HG03045 (cell line): ENCODE measurements around the gene ARPC5L.
"Not testable (repeated sequence)": the region's sequence is repeated elsewhere in the genome, so short reads cannot be mapped to it uniquely, and the experiment has no call there.

Experiments
- ATAC-seq: cut with Tn5 transposase; IDR thresholded peaks from one replicate; pipeline ENCODE4 v1.9.1; 2021; ENCODE audit warnings: mild to moderate bottlenecking, moderate library complexity; ENCODE audit not compliant: unreplicated experiment

Gene ARPC5L

GRCh38 chr9:124886866-124887492, 25.0 kb downstream of the ARPC5L start:
- ATAC-seq: no peak

- ATAC-seq: no peak
Observed at GRCh38 chr9:124887832-124888231, 25.9 kb downstream of the ARPC5L start.

GRCh38 chr9:124889006-124889405, 27.1 kb downstream of the ARPC5L start:
- ATAC-seq: no peak

GRCh38 chr9:124890179-124890578, 28.2 kb downstream of the ARPC5L start:
- no peak for ATAC-seq

GRCh38 chr9:124894035-124894740, 32.3 kb downstream of the ARPC5L start:
- ATAC-seq: no peak

GRCh38 chr9:124894741-124895170, 32.8 kb downstream of the ARPC5L start:
- ATAC-seq: no peak

- ATAC-seq: no peak
Observed at GRCh38 chr9:124897570-124898460, 35.9 kb downstream of the ARPC5L start.

GRCh38 chr9:124899845-124900244, 37.9 kb downstream of the ARPC5L start:
- ATAC-seq: no peak

GRCh38 chr9:124906966-124907365, 45.0 kb downstream of the ARPC5L start:
- no peak for ATAC-seq

GRCh38 chr9:124908098-124908497, 46.2 kb downstream of the ARPC5L start:
- no peak for ATAC-seq

GRCh38 chr9:124911766-124912165, 49.8 kb downstream of the ARPC5L start:
- ATAC-seq: no peak

GRCh38 chr9:124913378-124913777, 51.4 kb downstream of the ARPC5L start:
- ATAC-seq: no peak

- no peak for ATAC-seq
Observed at GRCh38 chr9:124914753-124915405, 52.9 kb downstream of the ARPC5L start.

GRCh38 chr9:124920394-124920793, 58.5 kb downstream of the ARPC5L start:
- not testable (repeated sequence) for ATAC-seq
